GM23248 (cell line): ENCODE results near the gene MYOM3.

Experiments used
- EZH2 ChIP-seq: fragments of 200-600 bp; sonication (generic); IDR thresholded peaks from 2 replicates; pipeline ENCODE4 v1.6.1; 2018; ENCODE audit warnings: antibody characterized with exemption, mild to moderate bottlenecking; ENCODE audit not compliant: insufficient read depth, poor library complexity, severe bottlenecking
- EZH2phosphoT487 ChIP-seq: fragments of 200-600 bp; sonication (generic); IDR thresholded peaks from 2 replicates; pipeline ENCODE4 v1.6.1; 2018; ENCODE audit warnings: antibody characterized with exemption, moderate library complexity, mild to moderate bottlenecking, low read depth; ENCODE audit not compliant: insufficient read depth

GRCh38 chr1:24139841-24140425, 28.0 kb upstream of the MYOM3 start:
- TF ChIP-seq EZH2, result no peak
- TF ChIP-seq EZH2phosphoT487, result no peak
